ENCODE data around the gene PPP6R2. TPM values are rescaled to one million over a fixed set of nuclear protein-coding genes. Genes with fewer than 3 reads are reported as not detected.

PPP6R2 gene
- polyA plus RNA-seq, 1 donor (not counting 4 experiments of a cell fraction or from before 2014, with no cell fraction given), result 19.8 TPM

DNA sequence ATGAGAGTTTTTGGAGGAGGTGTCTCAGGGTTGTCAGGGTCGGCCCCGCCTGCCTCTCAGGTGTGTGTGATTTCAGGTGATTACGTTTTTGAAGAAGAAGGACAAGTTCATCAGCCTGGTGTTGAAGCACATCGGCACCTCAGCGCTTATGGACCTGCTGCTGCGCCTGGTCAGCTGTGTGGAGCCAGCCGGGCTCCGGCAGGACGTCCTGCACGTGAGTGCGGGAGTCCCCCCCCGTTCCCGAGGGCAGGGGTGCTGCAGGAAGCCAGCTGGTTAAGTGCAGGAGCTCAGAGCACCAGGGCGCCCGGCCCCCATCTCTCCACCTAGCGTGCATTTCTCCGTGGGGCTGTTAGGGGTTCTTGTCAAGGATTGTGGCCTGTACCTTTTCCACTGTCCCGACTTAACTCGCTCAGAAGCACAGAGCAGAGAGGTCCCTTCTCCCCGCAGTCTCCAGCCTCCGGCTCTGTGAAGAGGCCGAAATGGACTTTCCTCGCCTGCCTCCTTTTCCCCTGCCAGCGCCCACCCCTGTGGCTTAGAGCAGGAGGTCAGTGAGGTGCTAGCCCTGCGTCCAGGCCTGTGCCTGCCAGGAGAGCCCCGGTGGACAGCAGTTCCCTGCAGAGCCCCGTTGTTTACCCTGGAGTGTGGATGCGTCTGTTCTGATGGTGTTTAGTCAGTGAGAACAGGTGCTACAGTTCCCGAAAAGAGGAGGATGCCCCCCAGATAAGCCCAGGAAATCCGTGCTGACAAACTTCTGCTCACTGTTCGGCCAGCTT is 71.5 kb downstream of the PPP6R2 start:
- FAIRE-seq, result no peak
- dilution Hi-C loops (cut with MboI; ENCODE audit: extremely low pct_ligation_motif_present, low sequenced_read_pairs), result no loop called here
- Histone ChIP-seq H3K79me2 (ENCODE audit: control insufficient read depth, insufficient read depth, low read length) (no peaks in the 10 kb centered on the region), H3K27ac (ENCODE audit: control insufficient read depth, insufficient read depth, low read length) (no peak overlapping the region), H3K4me3 (ENCODE audit: control insufficient read depth in 2 of 3, extremely low read depth in 1 of 3, insufficient read depth in 2 of 3, low read depth in 1 of 3, low read length in 3 of 3) (no peak overlapping the region), H3K4me1 (ENCODE audit: control insufficient read depth, extremely low read depth, insufficient read depth, low read length) (no peaks in the 10 kb centered on the region), H2AFZ (ENCODE audit: control insufficient read depth, low read length) (no peak overlapping the region), H3K9me3 (ENCODE audit: control insufficient read depth, low read depth, low read length) (no peaks in the 10 kb centered on the region), H3K9me1 (ENCODE audit: control insufficient read depth, extremely low read depth, insufficient read depth, low read length) (no peaks in the 10 kb centered on the region), H3K9ac (ENCODE audit: control insufficient read depth, extremely low read depth, insufficient read depth, low read length) (no peak overlapping the region), H3K36me3 (ENCODE audit: control insufficient read depth in 2 of 2, extremely low read depth in 1 of 2, insufficient read depth in 2 of 2, low read length in 2 of 2) (peaks cover 27 to 31% of the 10 kb centered on the region in 2 experiments), H4K20me1 (ENCODE audit: control insufficient read depth, extremely low read depth, insufficient read depth, low read length) (no peaks in the 10 kb centered on the region), H3K4me2 (ENCODE audit: control insufficient read depth, extremely low read depth, insufficient read depth, low read depth, low read length) (no peak overlapping the region), H3K27me3 (ENCODE audit: control insufficient read depth, extremely low read depth, insufficient read depth, low read length) (no peaks in the 10 kb centered on the region)
- TF ChIP-seq EZH2 (IDR thresholded peaks at IDR 0.05; ENCODE audit: low read length), result no peak
- TF ChIP-seq, protein P1, sequence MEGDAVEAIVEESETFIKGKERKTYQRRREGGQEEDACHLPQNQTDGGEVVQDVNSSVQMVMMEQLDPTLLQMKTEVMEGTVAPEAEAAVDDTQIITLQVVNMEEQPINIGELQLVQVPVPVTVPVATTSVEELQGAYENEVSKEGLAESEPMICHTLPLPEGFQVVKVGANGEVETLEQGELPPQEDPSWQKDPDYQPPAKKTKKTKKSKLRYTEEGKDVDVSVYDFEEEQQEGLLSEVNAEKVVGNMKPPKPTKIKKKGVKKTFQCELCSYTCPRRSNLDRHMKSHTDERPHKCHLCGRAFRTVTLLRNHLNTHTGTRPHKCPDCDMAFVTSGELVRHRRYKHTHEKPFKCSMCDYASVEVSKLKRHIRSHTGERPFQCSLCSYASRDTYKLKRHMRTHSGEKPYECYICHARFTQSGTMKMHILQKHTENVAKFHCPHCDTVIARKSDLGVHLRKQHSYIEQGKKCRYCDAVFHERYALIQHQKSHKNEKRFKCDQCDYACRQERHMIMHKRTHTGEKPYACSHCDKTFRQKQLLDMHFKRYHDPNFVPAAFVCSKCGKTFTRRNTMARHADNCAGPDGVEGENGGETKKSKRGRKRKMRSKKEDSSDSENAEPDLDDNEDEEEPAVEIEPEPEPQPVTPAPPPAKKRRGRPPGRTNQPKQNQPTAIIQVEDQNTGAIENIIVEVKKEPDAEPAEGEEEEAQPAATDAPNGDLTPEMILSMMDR (optimal IDR thresholded peaks at IDR 0.05 in 1 of 3, IDR thresholded peaks at IDR 0.05 in 1 of 3, conservative IDR thresholded peaks at IDR 0.05 in 1 of 3; ENCODE audit: extremely low read depth in 1 of 3, insufficient read depth in 2 of 3, low read length in 3 of 3), result no peak
- DNase-seq (ENCODE audit: low read depth, low spot score), result no peak

DNA sequence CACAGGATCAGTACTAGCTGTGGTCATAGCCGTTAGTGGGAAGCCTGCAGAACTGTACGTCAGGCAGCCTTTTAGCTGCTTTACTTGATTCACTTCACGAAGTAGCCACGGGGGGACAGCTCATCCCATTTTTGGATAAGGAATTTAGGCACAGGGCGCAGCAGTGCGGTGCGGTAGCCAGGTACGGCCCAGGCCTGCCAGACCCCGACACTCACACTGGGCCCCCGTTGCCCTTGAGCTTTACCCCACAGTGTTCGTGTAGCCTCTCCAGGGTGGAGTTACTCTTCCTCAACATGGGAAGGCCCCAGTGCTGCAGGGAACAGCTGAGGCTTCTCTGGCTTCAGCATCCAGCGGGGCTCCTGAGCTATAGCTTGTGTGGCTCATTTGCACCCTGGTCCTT is 72.3 kb downstream of the PPP6R2 start:
- DNase-seq (ENCODE audit: low read depth, low spot score), result no peak
- H2AFZ ChIP-seq (ENCODE audit: control insufficient read depth, low read length), result no peak overlapping the region
- no peak for FAIRE-seq
- H3K9me1 ChIP-seq (ENCODE audit: control insufficient read depth, extremely low read depth, insufficient read depth, low read length), result no peaks in the 10 kb centered on the region
- H3K79me2 ChIP-seq (ENCODE audit: control insufficient read depth, insufficient read depth, low read length), result no peaks in the 10 kb centered on the region
- H3K9ac ChIP-seq (ENCODE audit: control insufficient read depth, extremely low read depth, insufficient read depth, low read length), result no peak overlapping the region
- H4K20me1 ChIP-seq (ENCODE audit: control insufficient read depth, extremely low read depth, insufficient read depth, low read length), result no peaks in the 10 kb centered on the region
- H3K27me3 ChIP-seq (ENCODE audit: control insufficient read depth, extremely low read depth, insufficient read depth, low read length), result no peaks in the 10 kb centered on the region
- H3K4me1 ChIP-seq (ENCODE audit: control insufficient read depth, extremely low read depth, insufficient read depth, low read length), result no peaks in the 10 kb centered on the region
- H3K9me3 ChIP-seq (ENCODE audit: control insufficient read depth, low read depth, low read length), result no peaks in the 10 kb centered on the region
- dilution Hi-C loops (cut with MboI; ENCODE audit: extremely low pct_ligation_motif_present, low sequenced_read_pairs), result no loop called here
- H3K36me3 ChIP-seq (ENCODE audit: control insufficient read depth in 2 of 2, extremely low read depth in 1 of 2, insufficient read depth in 2 of 2, low read length in 2 of 2), result peaks cover 33 to 37% of the 10 kb centered on the region in 2 experiments
- no peak overlapping the region for H3K27ac ChIP-seq (ENCODE audit: control insufficient read depth, insufficient read depth, low read length)
- no peak overlapping the region for H3K4me3 ChIP-seq (ENCODE audit: control insufficient read depth in 2 of 3, extremely low read depth in 1 of 3, insufficient read depth in 2 of 3, low read depth in 1 of 3, low read length in 3 of 3)
- TF ChIP-seq EZH2 (IDR thresholded peaks at IDR 0.05; ENCODE audit: low read length), result no peak
- TF ChIP-seq, protein P1 (optimal IDR thresholded peaks at IDR 0.05 in 1 of 3, IDR thresholded peaks at IDR 0.05 in 1 of 3, conservative IDR thresholded peaks at IDR 0.05 in 1 of 3; ENCODE audit: extremely low read depth in 1 of 3, insufficient read depth in 2 of 3, low read length in 3 of 3), result no peak
- H3K4me2 ChIP-seq (ENCODE audit: control insufficient read depth, extremely low read depth, insufficient read depth, low read depth, low read length), result no peak overlapping the region

Measured in keratinocyte (primary cell).